ENCODE data around the gene RNASE4. TPM values are rescaled to one million over a fixed set of nuclear protein-coding genes. Genes with fewer than 3 reads are reported as not detected.

RNASE4 gene
- polyA plus RNA-seq, 1 of the 3 experiments (the other 2 are of a cell fraction): 11.6 TPM

- TF ChIP-seq REST (IDR thresholded peaks at IDR 0.05; ENCODE audit: low read depth, low read length) (no peak), FOSL2 (IDR thresholded peaks at IDR 0.05; ENCODE audit: borderline replicate concordance, low read depth) (no peak)
Observed at GRCh38 chr14:20644520-20644919, 39.8 kb upstream of the RNASE4 start (continued).

GRCh38 chr14:20645481-20645880 lies 38.9 kb upstream of the RNASE4 start:
- no peak overlapping the region for H3K9ac ChIP-seq
- POLR2A ChIA-PET: no interaction called here
- peaks cover 12% of the 10 kb centered on the region for H3F3A ChIP-seq (replicated peaks; ENCODE audit: insufficient read depth)
- H3K36me3 ChIP-seq (replicated peaks in 1 of 2; ENCODE audit: control insufficient read depth in 1 of 2, insufficient read depth in 2 of 2, low read length in 1 of 2): no peaks in the 10 kb centered on the region
- WGBS (ENCODE audit: low lambda C conversion rate): 17% methylated on average over 1 of the region's 1 CpG
- TF ChIP-seq GATA2 (CRISPR knock-in tag; IDR thresholded peaks at IDR 0.05): no peak
- TF ChIP-seq FOSL2 (IDR thresholded peaks at IDR 0.05; ENCODE audit: borderline replicate concordance, low read depth): no peak
- TF ChIP-seq RCOR1 (IDR thresholded peaks at IDR 0.05; ENCODE audit: low read length): no peak
- TF ChIP-seq MXI1 (IDR thresholded peaks at IDR 0.05; ENCODE audit: low read depth, low read length): no peak
- TF ChIP-seq JUND (IDR thresholded peaks at IDR 0.05): no peak
- TF ChIP-seq EZH2phosphoT487 (IDR thresholded peaks at IDR 0.05; ENCODE audit: borderline replicate concordance, low read depth): no peak
- no peak for TF ChIP-seq ZBTB33 (IDR thresholded peaks at IDR 0.05; ENCODE audit: borderline replicate concordance, low read depth)
- TF ChIP-seq RAD21 (IDR thresholded peaks at IDR 0.05; ENCODE audit: low read length): no peak
- no peak for TF ChIP-seq SMC3 (IDR thresholded peaks at IDR 0.05; ENCODE audit: low read depth, low read length)
- TF ChIP-seq MEF2A (IDR thresholded peaks at IDR 0.05; ENCODE audit: borderline replicate concordance, low read depth): no peak
- no peak for TF ChIP-seq FOXJ3 (CRISPR knock-in tag; IDR thresholded peaks at IDR 0.05)
- TF ChIP-seq TCF12 (IDR thresholded peaks at IDR 0.05): no peak
- no peak for TF ChIP-seq RFX5 (IDR thresholded peaks at IDR 0.05; ENCODE audit: low read length)
- no peak for TF ChIP-seq YY1 (IDR thresholded peaks at IDR 0.05; ENCODE audit: low read depth)
- no peak for TF ChIP-seq POLR2AphosphoS5 (IDR thresholded peaks at IDR 0.05; ENCODE audit: low read depth, low read length)
- TF ChIP-seq NRF1 (IDR thresholded peaks at IDR 0.05; ENCODE audit: low read depth, low read length): no peak
- TF ChIP-seq MAX (IDR thresholded peaks at IDR 0.05; ENCODE audit: low read depth): no peak
- no peak for TF ChIP-seq EP300 (IDR thresholded peaks at IDR 0.05; ENCODE audit: borderline replicate concordance in 1 of 2, low read depth in 1 of 2, low read length in 1 of 2)
- no peak for TF ChIP-seq CTCF (IDR thresholded peaks at IDR 0.05)
- peaks cover 42% of the 10 kb centered on the region; the same call in 1 of the 2 replicates for H3K27me3 ChIP-seq (ENCODE audit: insufficient read depth)
- CTCF ChIA-PET: no interaction called here
- no peak overlapping the region for H3K4me3 ChIP-seq (ENCODE audit: low read depth in 2 of 2, low read length in 1 of 2)
- H4K20me1 ChIP-seq (ENCODE audit: insufficient read depth): no peaks in the 10 kb centered on the region
- no peak overlapping the region for H2AFZ ChIP-seq (ENCODE audit: low read depth)
- no peaks in the 10 kb centered on the region for H3K4me1 ChIP-seq (ENCODE audit: control insufficient read depth in 1 of 2, insufficient read depth in 2 of 2, low read depth in 1 of 2, low read length in 1 of 2)
- no peaks in the 10 kb centered on the region for H3K79me2 ChIP-seq (ENCODE audit: insufficient read depth)
- no peak for DNase-seq
- no peaks in the 10 kb centered on the region for H3K9me2 ChIP-seq
- H3K9me3 ChIP-seq: no peaks in the 10 kb centered on the region
- no peak overlapping the region for H3K4me2 ChIP-seq
- H3K27ac ChIP-seq (ENCODE audit: low read depth in 2 of 2, low read length in 1 of 2): no peak overlapping the region
